ENCODE results near the gene MCAM.
A peak's percentile ranks its signal among the peaks of the same experiment; 100 is the strongest.

Gene MCAM

DNA sequence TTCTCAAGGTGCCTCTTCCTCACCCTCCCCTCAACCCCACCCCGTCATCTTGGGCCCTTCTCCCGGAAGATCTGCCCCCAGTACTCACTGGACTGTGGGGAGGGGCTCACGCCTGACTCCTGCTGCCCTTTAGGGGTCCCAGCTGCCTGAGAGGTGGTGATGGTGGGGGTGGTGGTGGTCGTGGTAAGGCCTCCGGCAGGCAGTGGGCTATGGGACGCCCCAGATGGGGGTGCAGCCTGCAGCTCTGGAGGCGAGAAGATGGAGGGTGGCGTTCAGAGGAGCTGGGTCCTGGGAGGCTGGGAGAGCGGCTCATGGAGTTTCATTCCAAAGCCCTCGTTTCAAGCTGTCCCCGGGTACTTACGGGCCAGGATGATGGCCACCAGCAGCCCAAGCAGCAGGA, 28.8 kb upstream of the MCAM start:
- DNase-seq: no peak

DNA sequence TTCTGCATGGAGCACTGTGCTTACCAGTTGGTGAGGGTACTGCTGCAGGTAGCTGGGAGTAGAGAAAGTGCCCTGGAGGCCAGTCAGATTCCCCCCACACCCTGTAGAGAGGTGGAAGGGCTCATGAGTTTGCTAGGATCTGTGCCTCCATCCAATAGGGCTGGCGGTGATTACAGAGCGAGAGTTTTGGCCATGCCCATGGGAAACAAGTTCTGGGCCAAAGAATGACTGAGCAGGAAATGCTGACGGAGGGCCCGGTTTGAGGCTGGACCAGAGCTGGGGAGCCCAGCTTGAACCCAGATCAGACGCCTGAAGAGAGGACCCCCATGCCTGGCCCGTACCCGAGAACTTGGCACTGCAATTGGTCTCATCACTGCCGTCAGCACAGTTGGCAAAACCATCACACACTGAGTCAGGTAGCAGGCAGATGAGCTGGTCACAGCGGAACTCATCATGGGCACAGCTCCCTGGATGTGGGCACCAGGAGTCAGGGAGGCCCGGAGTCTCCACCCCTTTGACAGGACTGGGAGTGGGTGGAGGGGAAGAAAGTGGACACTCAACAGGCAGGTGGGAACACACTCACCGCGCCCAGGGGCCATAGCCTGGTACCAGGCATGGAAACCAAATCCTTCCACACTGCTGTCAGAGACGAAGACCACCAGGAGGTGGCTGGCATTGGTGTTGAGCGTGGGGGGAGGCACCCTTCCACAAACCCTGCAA, 27.5 kb upstream of the MCAM start:
- no peak for DNase-seq

- DNase-seq: no peak
Measured at GRCh38 chr11:119343726-119344125, 26.8 kb upstream of the MCAM start.

GRCh38 chr11:119342362-119343130, 25.6 kb upstream of the MCAM start:
- no peak for DNase-seq

DNA sequence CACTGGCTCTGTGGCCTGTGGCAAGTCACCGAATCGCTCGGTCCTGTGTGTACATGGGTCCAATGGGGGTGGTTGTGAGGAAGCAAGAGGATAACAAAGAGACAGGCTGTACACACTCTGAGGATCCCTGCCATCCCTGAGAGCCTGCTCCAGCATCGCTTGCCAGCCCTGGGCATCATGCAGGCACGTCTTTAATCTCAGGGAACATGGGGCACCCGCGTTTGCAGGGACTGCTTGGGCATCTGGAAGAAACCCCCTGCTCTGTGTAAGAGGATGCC, 25.0 kb upstream of the MCAM start:
- DNase-seq: no peak

DNA sequence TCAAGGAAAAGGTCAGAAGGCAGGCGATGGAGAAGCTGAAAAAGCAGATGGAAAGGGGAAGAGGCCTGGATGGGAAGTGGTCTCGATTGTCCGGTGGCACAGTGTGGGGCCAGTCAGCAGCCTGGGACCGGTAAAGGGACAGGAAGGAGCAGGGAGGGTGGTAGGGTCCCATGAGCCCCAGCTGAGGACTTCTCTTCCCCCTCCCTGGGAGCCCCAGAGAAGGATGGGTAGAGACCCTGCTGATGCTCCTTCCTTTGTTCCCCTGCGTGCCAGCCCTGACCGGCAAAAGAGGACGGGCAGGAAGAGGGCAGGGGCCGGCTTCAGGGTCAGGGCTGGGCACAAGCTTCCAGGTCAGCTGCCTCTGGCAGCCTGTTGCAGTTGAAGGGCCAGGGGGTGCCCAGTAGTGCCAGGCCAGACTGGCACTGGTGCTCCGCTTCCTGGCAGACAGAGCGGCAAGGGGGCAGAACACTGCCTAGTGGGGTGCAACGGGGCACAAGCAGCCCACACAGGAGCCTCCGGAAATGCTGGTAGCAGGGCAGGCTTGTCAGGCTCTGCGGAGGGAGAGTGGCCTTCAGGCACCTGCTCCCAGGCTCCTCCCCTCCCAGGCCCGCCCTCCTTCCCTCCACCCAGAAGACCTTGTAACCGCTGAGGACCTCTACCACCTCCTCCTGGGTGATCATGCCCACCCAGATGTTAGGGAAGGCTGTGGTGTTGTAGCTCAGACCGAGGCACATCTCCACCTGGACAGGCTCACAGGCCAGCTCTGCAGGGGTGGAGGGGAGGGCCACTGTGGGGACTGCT, 24.5 kb upstream of the MCAM start:
- DNase-seq: no peak

DNA sequence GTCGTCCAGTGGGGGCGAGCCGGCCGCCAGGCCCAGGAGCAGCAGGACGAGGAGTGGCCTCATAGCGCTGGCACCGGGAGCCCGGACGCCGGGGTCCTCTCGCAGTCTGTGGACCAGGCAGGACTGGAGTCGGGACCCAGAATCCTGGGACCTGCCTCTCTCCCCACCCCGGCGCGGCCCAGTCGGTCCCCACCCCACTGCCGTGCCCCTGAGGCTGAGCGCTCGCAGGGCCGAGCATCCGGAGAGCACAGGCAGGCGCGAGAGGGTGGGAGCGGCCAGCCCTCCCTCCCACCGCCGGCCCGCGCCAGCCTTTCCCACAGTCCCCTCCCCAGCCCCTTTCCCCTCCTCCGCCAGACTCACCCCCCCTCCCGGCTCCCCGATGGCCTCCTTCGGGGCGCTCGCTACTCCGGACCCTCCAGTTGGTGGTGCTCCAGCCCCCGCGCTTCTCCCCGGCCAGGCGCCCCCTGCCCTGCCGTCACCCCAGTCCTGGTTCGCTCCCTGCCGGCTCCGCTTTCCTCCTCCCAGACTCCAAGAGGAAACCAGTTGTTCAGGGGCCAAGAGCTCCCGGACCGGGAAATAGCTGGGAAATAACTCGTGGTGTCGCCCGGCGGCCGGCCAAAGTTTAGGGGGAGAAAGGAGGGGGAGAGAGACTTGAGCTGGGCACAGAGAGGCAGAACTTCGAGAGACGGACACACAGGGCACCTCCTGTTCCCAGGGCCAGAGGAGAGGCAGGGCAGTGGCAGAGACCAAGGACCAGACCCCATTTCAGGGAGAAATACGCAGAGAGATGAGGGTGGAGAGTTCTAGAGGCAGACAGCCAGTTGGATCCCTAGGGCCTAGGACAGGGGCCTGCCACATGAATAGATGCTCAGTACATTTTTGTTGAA, 23.6 kb upstream of the MCAM start, which contains the start of gene C1QTNF5:
TSS of gene C1QTNF5 (minus strand) at position 549 of the 887 bp plus-strand sequence. CDS start at position 63, 486 bp downstream.
- DNase-seq: no peak

DNA sequence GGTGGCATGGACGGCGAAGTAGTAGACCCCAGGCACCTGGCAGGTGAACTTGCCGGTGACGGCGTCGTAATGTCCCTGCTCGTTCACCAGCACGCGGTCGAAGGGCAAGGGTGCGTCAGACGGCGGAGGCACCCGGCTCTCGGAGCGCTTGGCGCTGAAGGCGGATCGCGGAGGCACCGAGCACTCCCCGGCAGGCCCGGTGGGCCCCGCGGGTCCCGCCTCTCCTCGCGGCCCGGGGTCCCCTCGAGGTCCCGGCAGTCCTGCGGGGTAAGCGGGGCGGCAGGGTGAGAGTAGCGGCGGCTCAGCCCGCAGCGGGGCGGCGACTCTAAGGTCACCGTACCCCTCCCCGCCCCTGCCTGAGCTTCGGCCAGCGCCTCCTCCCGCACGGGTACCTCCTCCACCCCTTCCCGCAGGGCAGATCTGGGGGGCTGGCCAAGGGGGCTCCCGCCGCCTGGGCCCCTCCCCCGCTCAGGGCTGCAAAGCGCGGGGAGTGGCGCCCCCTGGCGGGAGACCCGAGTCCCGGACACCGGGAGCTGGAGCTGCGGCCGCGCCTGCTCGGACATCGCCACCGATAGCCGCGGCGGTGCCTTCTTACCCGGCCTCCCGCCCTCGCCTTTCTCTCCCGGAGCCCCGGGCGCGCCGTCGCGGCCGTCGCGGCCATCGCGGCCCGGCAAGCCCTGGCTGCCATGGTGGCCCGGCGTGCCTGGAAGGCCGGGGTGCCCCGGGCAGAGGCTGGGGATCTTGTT, 22.8 kb upstream of the MCAM start:
- no peak for DNase-seq

- no peak for DNase-seq
Measured at GRCh38 chr11:119338965-119339588, 22.1 kb upstream of the MCAM start.

DNA sequence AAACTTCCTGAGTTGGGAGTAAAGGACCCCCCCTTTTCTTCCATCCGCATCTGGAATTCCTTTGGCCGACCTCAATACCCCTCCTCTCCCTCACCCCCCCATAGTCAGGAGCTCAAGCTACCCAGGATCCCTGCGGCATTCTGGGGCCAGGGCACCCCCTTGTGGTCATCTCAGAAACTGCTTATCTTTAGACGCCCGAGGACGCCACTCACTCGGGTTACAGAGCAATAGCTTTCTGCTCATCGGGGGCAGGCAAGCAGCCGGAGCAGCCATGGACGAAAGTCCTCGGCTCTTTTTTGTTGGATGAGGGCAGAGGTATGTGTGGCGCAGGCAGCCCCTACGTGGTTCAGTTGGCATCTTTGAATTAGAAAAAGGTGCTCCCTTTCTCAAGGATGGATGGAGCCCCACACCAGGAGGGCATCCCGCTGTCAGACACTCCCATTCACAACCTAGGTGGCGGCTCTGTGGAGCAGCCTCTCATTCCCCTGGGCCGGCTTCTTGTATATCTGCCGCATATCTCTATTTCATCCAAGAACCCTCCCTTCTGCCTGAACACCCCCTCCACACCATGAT, 21.5 kb upstream of the MCAM start:
- DNase-seq: peak; percentile 42 to 74 (median 63)

DNA sequence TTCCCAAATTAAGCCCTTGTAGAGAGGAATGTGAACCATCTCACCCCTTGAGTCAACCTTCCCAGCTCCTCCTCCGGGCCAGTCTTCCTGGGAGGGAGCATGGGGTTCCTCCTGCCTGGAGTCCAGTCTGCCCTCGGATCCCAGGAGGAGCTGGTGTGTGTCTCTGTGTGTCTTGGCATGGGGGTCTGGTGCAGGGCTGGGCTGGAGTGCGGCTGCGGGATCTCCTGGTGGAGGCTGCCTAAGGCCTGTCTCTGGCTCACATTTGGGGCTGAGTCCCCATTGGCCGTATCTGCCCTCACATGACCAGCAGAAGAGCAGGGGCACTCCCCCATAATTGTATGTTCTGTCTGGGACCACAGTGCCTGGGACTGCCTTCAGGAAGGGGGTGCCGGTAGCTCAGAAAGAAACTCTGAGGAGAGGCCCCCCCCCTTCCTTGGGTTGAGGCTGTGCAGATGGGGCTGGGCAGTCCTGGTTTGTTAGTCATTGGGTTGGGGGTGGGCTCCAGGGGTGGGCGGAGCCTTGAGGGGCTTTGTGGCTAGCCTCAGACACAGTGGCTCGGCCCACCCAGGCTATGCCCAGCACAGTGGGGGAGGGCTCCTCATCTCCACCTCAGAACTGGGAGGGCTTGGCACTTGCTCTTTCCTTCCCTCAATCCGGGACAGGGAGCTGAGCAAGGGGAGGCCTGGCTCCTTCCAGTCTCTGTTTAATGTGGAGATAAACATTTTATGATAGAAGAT, 20.8 kb upstream of the MCAM start:
- no peak for DNase-seq

- DNase-seq: no peak
Measured at GRCh38 chr11:119336744-119337469, 20.0 kb upstream of the MCAM start.

DNA sequence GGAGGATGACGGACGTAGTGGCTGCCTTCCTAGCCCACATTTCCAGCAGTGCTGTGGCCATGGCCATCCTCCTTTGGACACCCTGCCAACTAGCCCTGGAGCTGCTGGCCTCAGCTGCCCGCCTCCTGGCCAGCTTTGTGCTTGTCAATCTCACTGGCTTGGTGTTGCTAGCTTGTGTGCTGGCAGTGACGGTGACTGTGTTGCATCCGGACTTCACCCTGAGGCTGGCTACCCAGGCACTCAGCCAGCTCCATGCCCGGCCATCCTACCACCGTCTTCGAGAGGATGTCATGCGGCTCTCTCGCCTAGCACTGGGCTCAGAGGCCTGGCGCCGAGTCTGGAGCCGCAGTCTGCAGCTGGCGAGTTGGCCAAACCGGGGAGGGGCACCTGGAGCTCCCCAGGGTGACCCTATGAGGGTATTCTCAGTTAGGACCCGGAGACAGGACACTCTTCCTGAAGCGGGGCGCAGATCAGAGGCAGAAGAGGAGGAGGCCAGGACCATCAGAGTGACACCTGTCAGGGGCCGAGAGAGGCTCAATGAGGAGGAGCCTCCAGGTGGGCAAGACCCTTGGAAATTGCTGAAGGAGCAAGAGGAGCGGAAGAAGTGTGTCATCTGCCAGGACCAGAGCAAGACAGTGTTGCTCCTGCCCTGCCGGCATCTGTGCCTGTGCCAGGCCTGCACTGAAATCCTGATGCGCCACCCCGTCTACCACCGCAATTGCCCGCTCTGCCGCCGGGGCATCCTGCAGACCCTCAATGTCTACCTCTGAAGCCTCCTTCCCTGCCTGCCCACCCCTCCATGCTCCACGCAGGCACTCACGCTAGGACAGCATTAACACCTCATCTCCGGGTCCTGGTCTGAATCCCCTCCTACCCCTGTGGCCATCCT, 19.0 kb upstream of the MCAM start:
- no peak for DNase-seq

- no peak for DNase-seq
Measured at GRCh38 chr11:119335091-119335654, 18.2 kb upstream of the MCAM start.

DNA sequence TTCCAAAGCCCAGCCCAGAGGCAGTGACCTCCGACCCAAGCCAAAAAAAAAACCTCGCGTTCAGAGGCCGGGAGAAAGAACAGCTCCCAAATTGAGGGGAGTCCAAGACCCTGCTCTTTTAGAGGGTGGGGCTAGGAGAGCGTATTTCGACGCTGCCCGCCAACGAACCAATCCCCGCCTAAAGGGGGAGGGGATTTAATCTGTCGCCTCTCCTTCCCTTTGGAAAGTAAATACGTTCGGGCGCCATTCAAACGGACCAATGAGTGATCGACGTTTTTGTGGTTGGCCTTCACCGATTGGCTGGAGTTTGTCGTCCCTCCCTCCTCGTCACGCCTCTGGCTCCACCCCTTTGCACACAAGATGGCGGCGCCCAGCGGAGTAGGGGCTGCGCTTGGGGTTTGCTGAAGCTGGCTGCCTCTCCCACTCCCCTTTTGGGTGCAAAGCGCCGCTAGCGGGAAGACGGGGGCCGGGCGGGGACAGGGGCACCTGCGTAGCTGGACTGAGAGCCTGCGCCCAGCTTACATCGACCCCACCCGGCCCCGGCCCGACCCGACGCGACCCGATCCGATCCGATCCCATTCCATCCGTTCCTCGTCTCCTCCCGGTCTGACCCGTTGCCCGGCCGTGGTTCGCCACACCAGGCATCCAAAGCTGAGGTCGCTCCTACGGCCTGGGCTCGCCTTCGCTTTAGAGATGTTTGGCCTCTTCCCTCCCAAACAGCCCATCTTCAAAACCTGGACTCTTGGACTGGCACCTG, 17.4 kb upstream of the MCAM start, which contains the start of gene RNF26:
TSS of gene RNF26 (plus strand) at position 354 of the 757 bp plus-strand sequence. CDS start 596 bp downstream, outside the sequence.
- peak; percentile 96 to 100 (median 98) for DNase-seq

GRCh38 chr11:119332111-119332765, 15.3 kb upstream of the MCAM start:
- DNase-seq: no peak

DNA sequence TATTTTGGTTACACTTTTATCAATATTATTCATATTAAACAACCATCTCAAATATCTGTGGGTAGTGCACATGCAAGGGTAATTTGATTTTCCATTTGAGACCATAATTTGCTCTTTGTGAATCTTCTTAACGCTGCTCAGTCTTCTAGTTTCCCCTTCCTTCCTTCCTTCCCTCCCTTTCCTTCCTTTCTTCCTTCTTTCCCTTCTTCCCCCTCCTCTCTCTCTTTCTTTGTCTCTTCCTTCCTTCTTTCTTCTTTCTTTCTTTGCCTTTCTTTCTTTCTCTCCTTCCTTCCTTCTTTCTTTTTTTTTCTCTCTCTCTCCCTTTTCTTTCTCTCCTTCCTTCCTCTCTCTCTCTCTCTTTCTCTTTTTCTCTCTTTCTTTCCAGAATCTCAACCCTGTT, 13.3 kb upstream of the MCAM start:
- DNase-seq: no peak

All from NCI-H1417 (cell line).